Measurements from ENCODE around the gene RNF152.

DNA sequence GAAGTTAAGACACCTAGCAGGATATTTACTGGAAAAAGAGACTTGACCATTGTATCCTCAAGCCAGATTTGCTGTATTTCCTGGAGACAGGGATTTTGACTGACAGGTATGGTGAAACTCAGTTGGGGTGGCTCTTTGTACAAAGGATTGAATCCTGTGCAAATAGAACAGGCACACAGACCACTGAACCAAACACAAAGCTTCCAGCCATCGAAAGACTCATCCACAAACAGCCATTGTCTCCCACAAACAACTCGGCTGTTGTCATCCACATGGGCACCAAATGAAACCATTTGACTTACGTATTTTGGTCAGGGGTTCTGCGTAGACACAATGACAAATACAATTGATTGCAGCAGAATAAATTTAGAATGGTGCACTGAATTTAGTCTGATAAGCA is 15.9 kb downstream of the RNF152 start:
- no peak for TF ChIP-seq POLR2AphosphoS5 (IDR thresholded peaks at IDR 0.05; ENCODE audit: insufficient read depth in 1 of 2, low read depth in 1 of 2)
- no peak for TF ChIP-seq POLR2A (IDR thresholded peaks at IDR 0.05)
